Neural cell (in vitro differentiated cells): ENCODE data around the gene FXR1. TPM values are rescaled to one million over a fixed set of nuclear protein-coding genes. Genes with fewer than 3 reads are reported as not detected.

ENCODE experiments used
- H2AFZ ChIP-seq: fragments of 200-600, 300-800 bp; sonication (generic), shearing (Covaris generic); 2 replicates; pipeline ENCODE4 v1.6.0; 2014; ENCODE audit warnings: low read depth, mild to moderate bottlenecking, antibody characterized with exemption, low read length, moderate library complexity
- H3F3A ChIP-seq: fragments of 200-600 bp; shearing (Covaris generic); 2 replicates; pipeline ENCODE4 v1.6.1; 2016; ENCODE audit warnings: mild to moderate bottlenecking, moderate library complexity, mixed read lengths, antibody characterized with exemption, low read length; ENCODE audit not compliant: insufficient read depth, poor library complexity, severe bottlenecking
- H3K27ac ChIP-seq: fragments of 200-600, 300-800 bp; sonication (generic), shearing (Covaris generic); 2 replicates; pipeline ENCODE4 v1.5.1; 2014; ENCODE audit warnings: mild to moderate bottlenecking, low read length, moderate library complexity
- H3K27me3 ChIP-seq: fragments of 300-800, 200-600 bp; sonication (generic), shearing (Covaris generic); 2 replicates; pipeline ENCODE4 v1.6.0; 2014; ENCODE audit warnings: mild to moderate bottlenecking, low read depth, low read length, moderate library complexity; ENCODE audit not compliant: insufficient read depth
- H3K36me3 ChIP-seq: fragments of 300-800, 200-600 bp; sonication (generic), shearing (Covaris generic); 2 replicates; pipeline ENCODE4 v1.5.1; 2014; ENCODE audit warnings: mild to moderate bottlenecking, antibody characterized with exemption, low read length, moderate library complexity; ENCODE audit not compliant: insufficient read depth
- H3K4me2 ChIP-seq: fragments of 300-800, 200-600 bp; sonication (generic), shearing (Covaris generic); 2 replicates; pipeline ENCODE4 v1.6.0; 2014; ENCODE audit warnings: mild to moderate bottlenecking, low read length
- H3K4me3 ChIP-seq: fragments of 300-800, 200-600 bp; sonication (generic), shearing (Covaris generic); 2 replicates; pipeline ENCODE4 v1.5.1; 2014; ENCODE audit warnings: mild to moderate bottlenecking, low read length, moderate library complexity
- H3K79me2 ChIP-seq: fragments of 200-600 bp; shearing (Covaris generic); replicated peaks from 2 replicates; pipeline ENCODE4 v1.6.0; 2014; ENCODE audit warnings: mild to moderate bottlenecking, low read length, moderate library complexity; ENCODE audit not compliant: insufficient read depth
- H3K9ac ChIP-seq: fragments of 300-800, 200-600 bp; sonication (generic), shearing (Covaris generic); 2 replicates; pipeline ENCODE4 v1.6.1; 2016; ENCODE audit warnings: mild to moderate bottlenecking, low read length, mixed read lengths
- H3K9me2 ChIP-seq: fragments of 200-600 bp; shearing (Covaris generic); 2 replicates; pipeline ENCODE4 v1.6.1; 2016; ENCODE audit warnings: mild to moderate bottlenecking, low read length, mixed read lengths; ENCODE audit not compliant: insufficient read depth
- H3K9me3 ChIP-seq: fragments of 200-600, 300-800 bp; sonication (generic), shearing (Covaris generic); 2 replicates; pipeline ENCODE4 v1.6.1; 2016; ENCODE audit warnings: mild to moderate bottlenecking, mixed run types, low read length, moderate library complexity, mixed read lengths
- H4K20me1 ChIP-seq: fragments of 200-600 bp; shearing (Covaris generic); 2 replicates; pipeline ENCODE4 v1.6.1; 2016; ENCODE audit warnings: mild to moderate bottlenecking, mixed run types; ENCODE audit not compliant: insufficient read depth
- CTCF ChIP-seq: fragments of 450-650 bp; IDR thresholded peaks from 2 replicates; pipeline ENCODE4 v1.5.1; 2014; ENCODE audit warnings: antibody characterized with exemption, mild to moderate bottlenecking, moderate library complexity; ENCODE audit not compliant: poor library complexity, severe bottlenecking
- EP300 ChIP-seq: fragments of 450-650 bp; conservative IDR thresholded peaks from 2 replicates; pipeline ENCODE4 v1.6.1; 2014; ENCODE audit warnings: antibody characterized with exemption, mild to moderate bottlenecking, moderate library complexity; ENCODE audit not compliant: poor library complexity, severe bottlenecking
- EZH2 ChIP-seq: fragments of 200-600, 300-800 bp; shearing (Covaris generic), sonication (generic); IDR thresholded peaks from 2 replicates; pipeline ENCODE4 v1.6.1; 2014; ENCODE audit warnings: antibody characterized with exemption, low read length, borderline replicate concordance, mild to moderate bottlenecking; ENCODE audit not compliant: insufficient read depth, poor library complexity, severe bottlenecking
- MXI1 ChIP-seq: fragments of 450-650 bp; conservative IDR thresholded peaks from 2 replicates; pipeline ENCODE4 v1.6.1; 2014; ENCODE audit warnings: antibody characterized with exemption, mild to moderate bottlenecking; ENCODE audit not compliant: poor library complexity, severe bottlenecking
- POLR2AphosphoS5 ChIP-seq: IDR thresholded peaks from 2 replicates; pipeline ENCODE4 v1.6.1; 2012
- RAD21 ChIP-seq: fragments of 450-650 bp; conservative IDR thresholded peaks from 2 replicates; pipeline ENCODE4 v1.6.1; 2014; ENCODE audit warnings: antibody characterized with exemption, mild to moderate bottlenecking, moderate library complexity
- REST ChIP-seq: IDR thresholded peaks from 2 replicates; pipeline ENCODE4 v1.6.1; 2012; ENCODE audit warnings: borderline replicate concordance
- SMC3 ChIP-seq: fragments of 450-650 bp; conservative IDR thresholded peaks from 2 replicates; pipeline ENCODE4 v1.6.1; 2014; ENCODE audit warnings: antibody characterized with exemption, mild to moderate bottlenecking, moderate library complexity; ENCODE audit not compliant: poor library complexity
- TAF1 ChIP-seq: IDR thresholded peaks from 2 replicates; pipeline ENCODE4 v1.6.1; 2012; ENCODE audit warnings: low read depth
- polyA plus RNA-seq: library from polyadenylated mRNA; depleted of rRNA; stranded (reverse); fragments of >200 nt; gene quantifications from 2 replicates; pipeline ENCODE4 v1.2.3, GENCODE V29; 2014

The FXR1 gene
- polyA plus RNA-seq, 1 donor from 2014 or later, result 109 TPM

- no peak overlapping the region for H3K4me3 ChIP-seq
- H3K9ac ChIP-seq, result no peak overlapping the region
- H3F3A ChIP-seq, result peaks cover 4% of the 10 kb centered on the region
- no peaks in the 10 kb centered on the region for H3K9me3 ChIP-seq
- H3K79me2 ChIP-seq, result peaks cover 17% of the 10 kb centered on the region
- no peak overlapping the region for H3K4me2 ChIP-seq
- H3K27ac ChIP-seq, result no peak overlapping the region
- no peaks in the 10 kb centered on the region for H3K27me3 ChIP-seq
- no peak overlapping the region for H2AFZ ChIP-seq
- no peak for TF ChIP-seq TAF1
- no peak for TF ChIP-seq POLR2AphosphoS5
- no peak for TF ChIP-seq MXI1
- TF ChIP-seq SMC3, result no peak
- no peak for TF ChIP-seq REST
- TF ChIP-seq RAD21, result no peak
- TF ChIP-seq EZH2, result no peak
- TF ChIP-seq EP300, result no peak
- TF ChIP-seq CTCF, result no peak
- peaks cover 4% of the 10 kb centered on the region for H4K20me1 ChIP-seq
- no peaks in the 10 kb centered on the region for H3K9me2 ChIP-seq
- no peaks in the 10 kb centered on the region for H3K36me3 ChIP-seq
These were observed 2.9 kb upstream of the FXR1 start for GRCh38 chr3:180909369-180910127.

GRCh38 chr3:180910823-180911222 is 1.6 kb upstream of the FXR1 start:
- Histone ChIP-seq H3K79me2 (peaks cover 30% of the 10 kb centered on the region), H3K9me2 (no peaks in the 10 kb centered on the region), H3K9ac (no peak overlapping the region), H3K9me3 (no peaks in the 10 kb centered on the region), H4K20me1 (peaks cover 8% of the 10 kb centered on the region), H2AFZ (no peak overlapping the region), H3K27ac (no peak overlapping the region), H3K4me3 (no peak overlapping the region), H3K36me3 (no peaks in the 10 kb centered on the region), H3K4me2 (no peak overlapping the region), H3K27me3 (no peaks in the 10 kb centered on the region), H3F3A (peaks cover 5% of the 10 kb centered on the region)
- TF ChIP-seq REST, result no peak
- no peak for TF ChIP-seq RAD21
- no peak for TF ChIP-seq MXI1
- TF ChIP-seq CTCF, result no peak
- no peak for TF ChIP-seq EZH2
- TF ChIP-seq EP300, result no peak
- TF ChIP-seq TAF1, result no peak
